ENCODE results near the gene RARB. TPM values are rescaled to one million over a fixed set of nuclear protein-coding genes. Genes with fewer than 3 reads are reported as not detected.

Gene RARB
- total and polyA plus RNA-seq, 2 experiments from 2014 or later, result 0.14 to 0.42 TPM

DNA sequence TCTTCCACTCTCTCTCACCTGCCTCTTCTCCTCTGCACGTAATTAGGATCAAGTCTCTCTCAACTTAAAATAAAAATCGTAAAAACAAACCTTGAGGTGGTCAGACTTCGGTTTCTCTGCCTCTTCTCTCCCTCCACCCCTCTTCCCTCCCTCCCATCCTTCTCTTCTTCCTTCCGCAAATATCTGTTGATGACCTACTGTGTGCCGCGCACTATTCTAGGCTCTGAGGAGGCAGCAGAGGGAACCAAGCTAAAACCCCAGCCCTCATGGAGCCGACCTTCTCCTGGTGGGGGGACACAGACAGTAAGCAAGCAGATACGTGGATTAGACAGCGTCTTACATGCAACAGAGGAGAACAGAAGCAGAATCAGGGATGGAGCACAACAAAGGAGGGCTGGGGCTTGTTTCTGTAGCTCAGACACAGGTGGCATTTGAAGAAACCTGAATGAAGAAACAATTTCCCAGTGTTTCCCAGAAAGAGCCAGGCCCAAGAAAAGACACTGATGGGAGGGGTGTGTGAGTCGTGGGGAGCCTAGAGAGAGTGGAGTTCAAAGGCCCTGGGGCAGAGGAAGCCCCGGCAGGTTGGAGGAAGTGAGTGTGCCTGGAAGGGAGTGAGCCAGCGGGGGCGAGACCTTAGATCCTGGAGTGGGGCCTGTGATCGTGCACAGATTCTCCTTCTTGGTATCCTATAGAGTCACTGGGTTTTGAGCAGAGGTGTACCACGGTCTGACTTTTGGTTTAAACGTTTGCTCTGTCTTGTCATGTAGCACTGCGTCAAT lies 156.1 kb downstream of the RARB start:
- H3K36me3 ChIP-seq (ENCODE audit: insufficient read depth), result no peaks in the 10 kb centered on the region
- H3K79me2 ChIP-seq (replicated peaks; ENCODE audit: insufficient read depth), result no peaks in the 10 kb centered on the region
- no peaks in the 10 kb centered on the region for H3K9me2 ChIP-seq (ENCODE audit: insufficient read depth)
- H3F3A ChIP-seq (replicated peaks; ENCODE audit: low read depth), result no peaks in the 10 kb centered on the region
- H3K4me2 ChIP-seq, result no peak overlapping the region
- H3K27me3 Mint-ChIP-seq (ENCODE audit: insufficient read depth, low read depth, poor library complexity), result peaks cover 10% of the 10 kb centered on the region
- H3K27ac Mint-ChIP-seq, result no peak overlapping the region; the same call in 1 of the 2 replicates
- peaks cover 8% of the 10 kb centered on the region; the same call in 2 of the 3 replicates for H3K4me1 Mint-ChIP-seq
- no peaks in the 10 kb centered on the region; the same call in 2 of the 3 replicates for H3K9me3 Mint-ChIP-seq
- H3K27me3 ChIP-seq (ENCODE audit: insufficient read depth), result no peaks in the 10 kb centered on the region
- no peak overlapping the region for H3K4me3 Mint-ChIP-seq
- ATAC-seq (no peak), DNase-seq (ENCODE audit: low spot score) (no peak)
- TF ChIP-seq, protein P1, sequence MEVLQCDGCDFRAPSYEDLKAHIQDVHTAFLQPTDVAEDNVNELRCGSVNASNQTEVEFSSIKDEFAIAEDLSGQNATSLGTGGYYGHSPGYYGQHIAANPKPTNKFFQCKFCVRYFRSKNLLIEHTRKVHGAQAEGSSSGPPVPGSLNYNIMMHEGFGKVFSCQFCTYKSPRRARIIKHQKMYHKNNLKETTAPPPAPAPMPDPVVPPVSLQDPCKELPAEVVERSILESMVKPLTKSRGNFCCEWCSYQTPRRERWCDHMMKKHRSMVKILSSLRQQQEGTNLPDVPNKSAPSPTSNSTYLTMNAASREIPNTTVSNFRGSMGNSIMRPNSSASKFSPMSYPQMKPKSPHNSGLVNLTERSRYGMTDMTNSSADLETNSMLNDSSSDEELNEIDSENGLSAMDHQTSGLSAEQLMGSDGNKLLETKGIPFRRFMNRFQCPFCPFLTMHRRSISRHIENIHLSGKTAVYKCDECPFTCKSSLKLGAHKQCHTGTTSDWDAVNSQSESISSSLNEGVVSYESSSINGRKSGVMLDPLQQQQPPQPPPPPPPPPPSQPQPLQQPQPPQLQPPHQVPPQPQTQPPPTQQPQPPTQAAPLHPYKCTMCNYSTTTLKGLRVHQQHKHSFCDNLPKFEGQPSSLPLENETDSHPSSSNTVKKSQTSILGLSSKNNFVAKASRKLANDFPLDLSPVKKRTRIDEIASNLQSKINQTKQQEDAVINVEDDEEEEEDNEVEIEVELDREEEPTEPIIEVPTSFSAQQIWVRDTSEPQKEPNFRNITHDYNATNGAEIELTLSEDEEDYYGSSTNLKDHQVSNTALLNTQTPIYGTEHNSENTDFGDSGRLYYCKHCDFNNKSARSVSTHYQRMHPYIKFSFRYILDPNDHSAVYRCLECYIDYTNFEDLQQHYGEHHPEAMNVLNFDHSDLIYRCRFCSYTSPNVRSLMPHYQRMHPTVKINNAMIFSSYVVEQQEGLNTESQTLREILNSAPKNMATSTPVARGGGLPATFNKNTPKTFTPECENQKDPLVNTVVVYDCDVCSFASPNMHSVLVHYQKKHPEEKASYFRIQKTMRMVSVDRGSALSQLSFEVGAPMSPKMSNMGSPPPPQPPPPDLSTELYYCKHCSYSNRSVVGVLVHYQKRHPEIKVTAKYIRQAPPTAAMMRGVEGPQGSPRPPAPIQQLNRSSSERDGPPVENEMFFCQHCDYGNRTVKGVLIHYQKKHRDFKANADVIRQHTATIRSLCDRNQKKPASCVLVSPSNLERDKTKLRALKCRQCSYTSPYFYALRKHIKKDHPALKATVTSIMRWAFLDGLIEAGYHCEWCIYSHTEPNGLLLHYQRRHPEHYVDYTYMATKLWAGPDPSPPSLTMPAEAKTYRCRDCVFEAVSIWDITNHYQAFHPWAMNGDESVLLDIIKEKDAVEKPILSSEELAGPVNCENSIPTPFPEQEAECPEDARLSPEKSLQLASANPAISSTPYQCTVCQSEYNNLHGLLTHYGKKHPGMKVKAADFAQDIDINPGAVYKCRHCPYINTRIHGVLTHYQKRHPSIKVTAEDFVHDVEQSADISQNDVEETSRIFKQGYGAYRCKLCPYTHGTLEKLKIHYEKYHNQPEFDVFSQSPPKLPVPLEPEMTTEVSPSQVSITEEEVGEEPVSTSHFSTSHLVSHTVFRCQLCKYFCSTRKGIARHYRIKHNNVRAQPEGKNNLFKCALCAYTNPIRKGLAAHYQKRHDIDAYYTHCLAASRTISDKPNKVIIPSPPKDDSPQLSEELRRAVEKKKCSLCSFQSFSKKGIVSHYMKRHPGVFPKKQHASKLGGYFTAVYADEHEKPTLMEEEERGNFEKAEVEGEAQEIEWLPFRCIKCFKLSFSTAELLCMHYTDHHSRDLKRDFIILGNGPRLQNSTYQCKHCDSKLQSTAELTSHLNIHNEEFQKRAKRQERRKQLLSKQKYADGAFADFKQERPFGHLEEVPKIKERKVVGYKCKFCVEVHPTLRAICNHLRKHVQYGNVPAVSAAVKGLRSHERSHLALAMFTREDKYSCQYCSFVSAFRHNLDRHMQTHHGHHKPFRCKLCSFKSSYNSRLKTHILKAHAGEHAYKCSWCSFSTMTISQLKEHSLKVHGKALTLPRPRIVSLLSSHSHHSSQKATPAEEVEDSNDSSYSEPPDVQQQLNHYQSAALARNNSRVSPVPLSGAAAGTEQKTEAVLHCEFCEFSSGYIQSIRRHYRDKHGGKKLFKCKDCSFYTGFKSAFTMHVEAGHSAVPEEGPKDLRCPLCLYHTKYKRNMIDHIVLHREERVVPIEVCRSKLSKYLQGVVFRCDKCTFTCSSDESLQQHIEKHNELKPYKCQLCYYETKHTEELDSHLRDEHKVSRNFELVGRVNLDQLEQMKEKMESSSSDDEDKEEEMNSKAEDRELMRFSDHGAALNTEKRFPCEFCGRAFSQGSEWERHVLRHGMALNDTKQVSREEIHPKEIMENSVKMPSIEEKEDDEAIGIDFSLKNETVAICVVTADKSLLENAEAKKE (CRISPR knock-in tag; IDR thresholded peaks at IDR 0.05), result no peak
- TF ChIP-seq NANOG (IDR thresholded peaks at IDR 0.05; ENCODE audit: borderline replicate concordance) (no peak), CREB1 (CRISPR knock-in tag; IDR thresholded peaks at IDR 0.05; ENCODE audit: low read depth) (no peak), ZNF114 (CRISPR knock-in tag; IDR thresholded peaks at IDR 0.05) (no peak), ZNF331 (CRISPR knock-in tag; IDR thresholded peaks at IDR 0.05; ENCODE audit: low read depth) (no peak), EZH2phosphoT487 (IDR thresholded peaks at IDR 0.05; ENCODE audit: unreplicated experiment) (no peak), STAT1 (IDR thresholded peaks at IDR 0.05; ENCODE audit: unreplicated experiment) (no peak), EZH2 (IDR thresholded peaks at IDR 0.05; ENCODE audit: low read depth, unreplicated experiment) (no peak), POLR2AphosphoS5 (IDR thresholded peaks at IDR 0.05; ENCODE audit: low read depth) (no peak), JUNB (IDR thresholded peaks at IDR 0.05; ENCODE audit: unreplicated experiment) (no peak)
- TF ChIP-seq, protein P2, sequence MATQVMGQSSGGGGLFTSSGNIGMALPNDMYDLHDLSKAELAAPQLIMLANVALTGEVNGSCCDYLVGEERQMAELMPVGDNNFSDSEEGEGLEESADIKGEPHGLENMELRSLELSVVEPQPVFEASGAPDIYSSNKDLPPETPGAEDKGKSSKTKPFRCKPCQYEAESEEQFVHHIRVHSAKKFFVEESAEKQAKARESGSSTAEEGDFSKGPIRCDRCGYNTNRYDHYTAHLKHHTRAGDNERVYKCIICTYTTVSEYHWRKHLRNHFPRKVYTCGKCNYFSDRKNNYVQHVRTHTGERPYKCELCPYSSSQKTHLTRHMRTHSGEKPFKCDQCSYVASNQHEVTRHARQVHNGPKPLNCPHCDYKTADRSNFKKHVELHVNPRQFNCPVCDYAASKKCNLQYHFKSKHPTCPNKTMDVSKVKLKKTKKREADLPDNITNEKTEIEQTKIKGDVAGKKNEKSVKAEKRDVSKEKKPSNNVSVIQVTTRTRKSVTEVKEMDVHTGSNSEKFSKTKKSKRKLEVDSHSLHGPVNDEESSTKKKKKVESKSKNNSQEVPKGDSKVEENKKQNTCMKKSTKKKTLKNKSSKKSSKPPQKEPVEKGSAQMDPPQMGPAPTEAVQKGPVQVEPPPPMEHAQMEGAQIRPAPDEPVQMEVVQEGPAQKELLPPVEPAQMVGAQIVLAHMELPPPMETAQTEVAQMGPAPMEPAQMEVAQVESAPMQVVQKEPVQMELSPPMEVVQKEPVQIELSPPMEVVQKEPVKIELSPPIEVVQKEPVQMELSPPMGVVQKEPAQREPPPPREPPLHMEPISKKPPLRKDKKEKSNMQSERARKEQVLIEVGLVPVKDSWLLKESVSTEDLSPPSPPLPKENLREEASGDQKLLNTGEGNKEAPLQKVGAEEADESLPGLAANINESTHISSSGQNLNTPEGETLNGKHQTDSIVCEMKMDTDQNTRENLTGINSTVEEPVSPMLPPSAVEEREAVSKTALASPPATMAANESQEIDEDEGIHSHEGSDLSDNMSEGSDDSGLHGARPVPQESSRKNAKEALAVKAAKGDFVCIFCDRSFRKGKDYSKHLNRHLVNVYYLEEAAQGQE (IDR thresholded peaks at IDR 0.05; ENCODE audit: unreplicated experiment), result no peak
- TF ChIP-seq, protein P3, sequence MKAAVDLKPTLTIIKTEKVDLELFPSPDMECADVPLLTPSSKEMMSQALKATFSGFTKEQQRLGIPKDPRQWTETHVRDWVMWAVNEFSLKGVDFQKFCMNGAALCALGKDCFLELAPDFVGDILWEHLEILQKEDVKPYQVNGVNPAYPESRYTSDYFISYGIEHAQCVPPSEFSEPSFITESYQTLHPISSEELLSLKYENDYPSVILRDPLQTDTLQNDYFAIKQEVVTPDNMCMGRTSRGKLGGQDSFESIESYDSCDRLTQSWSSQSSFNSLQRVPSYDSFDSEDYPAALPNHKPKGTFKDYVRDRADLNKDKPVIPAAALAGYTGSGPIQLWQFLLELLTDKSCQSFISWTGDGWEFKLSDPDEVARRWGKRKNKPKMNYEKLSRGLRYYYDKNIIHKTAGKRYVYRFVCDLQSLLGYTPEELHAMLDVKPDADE (IDR thresholded peaks at IDR 0.05), result no peak
- TF ChIP-seq, protein P4, sequence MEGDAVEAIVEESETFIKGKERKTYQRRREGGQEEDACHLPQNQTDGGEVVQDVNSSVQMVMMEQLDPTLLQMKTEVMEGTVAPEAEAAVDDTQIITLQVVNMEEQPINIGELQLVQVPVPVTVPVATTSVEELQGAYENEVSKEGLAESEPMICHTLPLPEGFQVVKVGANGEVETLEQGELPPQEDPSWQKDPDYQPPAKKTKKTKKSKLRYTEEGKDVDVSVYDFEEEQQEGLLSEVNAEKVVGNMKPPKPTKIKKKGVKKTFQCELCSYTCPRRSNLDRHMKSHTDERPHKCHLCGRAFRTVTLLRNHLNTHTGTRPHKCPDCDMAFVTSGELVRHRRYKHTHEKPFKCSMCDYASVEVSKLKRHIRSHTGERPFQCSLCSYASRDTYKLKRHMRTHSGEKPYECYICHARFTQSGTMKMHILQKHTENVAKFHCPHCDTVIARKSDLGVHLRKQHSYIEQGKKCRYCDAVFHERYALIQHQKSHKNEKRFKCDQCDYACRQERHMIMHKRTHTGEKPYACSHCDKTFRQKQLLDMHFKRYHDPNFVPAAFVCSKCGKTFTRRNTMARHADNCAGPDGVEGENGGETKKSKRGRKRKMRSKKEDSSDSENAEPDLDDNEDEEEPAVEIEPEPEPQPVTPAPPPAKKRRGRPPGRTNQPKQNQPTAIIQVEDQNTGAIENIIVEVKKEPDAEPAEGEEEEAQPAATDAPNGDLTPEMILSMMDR (conservative IDR thresholded peaks at IDR 0.05; ENCODE audit: low read depth in 2 of 2), result no peak
- H3K4me3 ChIP-seq, result no peak overlapping the region
- H2AFZ ChIP-seq, result 0 out of 2 replicates have a peak overlapping the region, but pooled peaks have one; percentile 56
- H3K27ac ChIP-seq (ENCODE audit: low read depth), result no peak overlapping the region
- H3K4me1 ChIP-seq (ENCODE audit: insufficient read depth), result no peaks in the 10 kb centered on the region
- H3K36me3 Mint-ChIP-seq (ENCODE audit: low read depth), result no peaks in the 10 kb centered on the region
- H4K20me1 ChIP-seq (replicated peaks; ENCODE audit: insufficient read depth), result no peaks in the 10 kb centered on the region

All from GM23338 (cell line).